IMR-90 (cell line): ENCODE measurements around the gene GCNT2. TPM values are rescaled to one million over a fixed set of nuclear protein-coding genes. Genes with fewer than 3 reads are reported as not detected.

Experiments used
- ATAC-seq: fragments of 200-7000 bp; cut with Tn5 transposase; 2 replicates; pipeline ENCODE4 v1.9.1; 2020; ENCODE audit warnings: low read depth, mild to moderate bottlenecking, moderate library complexity
- BruUV-seq: library from RNA; stranded (reverse); fragments of 400-500 nt; replicated peaks from 2 replicates; lab custom pipeline; 2021; lab: Mats Ljungman, UMichigan
- CTCF ChIA-PET: fragments of 300-600 bp; formaldehyde crosslinking; extraction: SDS; loops from one replicate; lab custom pipeline; 2021; ENCODE audit warnings: antibody characterized with exemption; lab: Yijun Ruan, JAX
- POLR2A ChIA-PET: fragments of 300-600 bp; sonication (Branson Sonifier 250); formaldehyde crosslinking; loops from one replicate; lab custom pipeline; 2022; ENCODE audit warnings: antibody characterized with exemption; ENCODE audit not compliant: unreplicated experiment; lab: Charles Lee
- DNase-seq: peaks from one replicate; pipeline ENCODE4 v3.0.0; 2013
- H2AFZ ChIP-seq: replicated peaks from 2 replicates; pipeline ENCODE3; 2013; ENCODE audit warnings: low read length, mild to moderate bottlenecking; ENCODE audit not compliant: poor library complexity
- H2AK5ac ChIP-seq: 2 replicates; pipeline ENCODE4 v1.6.1; 2013; ENCODE audit warnings: low read depth, low read length, inconsistent platforms
- H2AK9ac ChIP-seq: replicated peaks from 2 replicates; pipeline ENCODE3; 2013; ENCODE audit warnings: mild to moderate bottlenecking, low read depth, low read length, moderate library complexity; ENCODE audit not compliant: poor library complexity
- H2BK120ac ChIP-seq: 2 replicates; pipeline ENCODE4 v1.6.1; 2013; ENCODE audit warnings: low read depth, low read length, inconsistent platforms
- H2BK15ac ChIP-seq: 3 replicates; pipeline ENCODE4 v1.6.1; 2013; ENCODE audit warnings: low read depth, low read length, inconsistent platforms
- H2BK20ac ChIP-seq: 2 replicates; pipeline ENCODE4 v1.6.1; 2013; ENCODE audit warnings: low read depth, mild to moderate bottlenecking, inconsistent platforms, low read length, moderate library complexity
- H2BK5ac ChIP-seq: 2 replicates; pipeline ENCODE4 v1.6.1; 2013; ENCODE audit warnings: mild to moderate bottlenecking, low read depth, low read length, inconsistent platforms; ENCODE audit not compliant: poor library complexity, severe bottlenecking
- H3K14ac ChIP-seq: replicated peaks from 2 replicates; pipeline ENCODE4 v1.6.1; 2013; ENCODE audit warnings: low read depth, low read length, inconsistent platforms
- H3K18ac ChIP-seq: 2 replicates; pipeline ENCODE4 v1.6.1; 2013; ENCODE audit warnings: low read depth, low read length, control low read depth
- H3K23ac ChIP-seq: 2 replicates; pipeline ENCODE4 v1.6.1; 2013; ENCODE audit warnings: low read depth, low read length, inconsistent platforms
- H3K27ac ChIP-seq: 2 replicates; pipeline ENCODE4 v1.5.1; 2013; ENCODE audit warnings: mild to moderate bottlenecking, control low read depth, low read length; ENCODE audit not compliant: insufficient read depth
- H3K27me3 ChIP-seq: 2 replicates; pipeline ENCODE4 v1.6.1; 2013; ENCODE audit warnings: low read length; ENCODE audit not compliant: control insufficient read depth, insufficient read depth
- H3K36me3 ChIP-seq: 2 replicates; pipeline ENCODE4 v1.6.1; 2013; ENCODE audit warnings: low read length, mixed read lengths; ENCODE audit not compliant: control insufficient read depth, insufficient read depth
- H3K4ac ChIP-seq: 2 replicates; pipeline ENCODE4 v1.6.1; 2013; ENCODE audit warnings: low read depth, low read length, inconsistent platforms
- H3K4me1 ChIP-seq: 2 replicates; pipeline ENCODE4 v1.6.1; 2013; ENCODE audit warnings: low read length, mixed read lengths; ENCODE audit not compliant: control insufficient read depth, insufficient read depth
- H3K4me2 ChIP-seq: 2 replicates; pipeline ENCODE4 v1.6.1; 2013; ENCODE audit warnings: low read depth, mild to moderate bottlenecking, control low read depth, low read length, moderate library complexity
- H3K4me3 ChIP-seq: 2 replicates; pipeline ENCODE4 v1.5.1; 2013; ENCODE audit warnings: low read depth, mild to moderate bottlenecking, control low read depth, low read length, moderate library complexity; ENCODE audit not compliant: insufficient read depth
- H3K56ac ChIP-seq: 2 replicates; pipeline ENCODE4 v1.6.1; 2013; ENCODE audit warnings: low read length, inconsistent platforms; ENCODE audit not compliant: insufficient read depth; ENCODE audit errors: extremely low read depth
- H3K79me1 ChIP-seq, 2 experiments: 2 replicates each; pipeline ENCODE4 v1.6.1; 2013; ENCODE audit warnings: low read length in 2 of 2, inconsistent platforms in 1 of 2, low read depth in 1 of 2
- H3K9ac ChIP-seq: 2 replicates; pipeline ENCODE4 v1.6.1; 2013; ENCODE audit warnings: low read depth, low read length, control low read depth
- H3K9me1 ChIP-seq: 2 replicates; pipeline ENCODE4 v1.6.1; 2013; ENCODE audit warnings: low read length, inconsistent platforms; ENCODE audit not compliant: insufficient read depth
- H3K9me3 ChIP-seq: 2 replicates; pipeline ENCODE4 v1.6.1; 2013; ENCODE audit warnings: low read length; ENCODE audit not compliant: control insufficient read depth, insufficient read depth
- H4K20me1 ChIP-seq: 2 replicates; pipeline ENCODE4 v1.6.1; 2013; ENCODE audit warnings: low read length, inconsistent platforms; ENCODE audit not compliant: insufficient read depth
- H4K5ac ChIP-seq: 2 replicates; pipeline ENCODE4 v1.6.1; 2013; ENCODE audit warnings: mild to moderate bottlenecking, low read depth, low read length, control low read depth
- H4K8ac ChIP-seq, 2 experiments: 2 replicates each; pipeline ENCODE4 v1.6.1; 2013; ENCODE audit warnings: low read depth in 2 of 2, low read length in 2 of 2, control low read depth in 1 of 2, inconsistent platforms in 1 of 2
- H4K91ac ChIP-seq: 2 replicates; pipeline ENCODE4 v1.6.1; 2013; ENCODE audit warnings: low read depth, low read length, inconsistent platforms; ENCODE audit not compliant: insufficient read depth
- CTCF ChIP-seq: conservative IDR thresholded peaks from 2 replicates; pipeline ENCODE4 v1.5.1; 2012; ENCODE audit warnings: mild to moderate bottlenecking, low read depth, low read length, improper control_type of control experiment
- WGBS, 2 experiments: methylation state at CpG; one replicate each; pipeline versions ENCODE4 v1.1.5 to v1.1.7; 2013; ENCODE audit warnings: missing lambda C conversion rate in 2 of 2; ENCODE audit not compliant: insufficient read length in 1 of 2; ENCODE audit errors: extremely low coverage in 2 of 2; 5-methylcytosine and 5-hydroxymethylcytosine counted together
- dilution Hi-C: fragments of 300-500 bp; cut with HindIII; formaldehyde crosslinking; loops from one replicate; pipeline ENCODE4 v1.14.3; 2018; ENCODE audit warnings: low sequenced_read_pairs; ENCODE audit not compliant: unreplicated experiment
- in situ Hi-C: fragments of 300-500 bp; cut with MboI; formaldehyde crosslinking; loops from 3 replicates; pipeline ENCODE4 v1.14.3; 2019; ENCODE audit warnings: low sequenced_read_pairs, inconsistent platforms, mixed read lengths
- intact Hi-C: fragments of 100-400 bp; cut with micrococcal nuclease; formaldehyde crosslinking; loops from 2 replicates; pipeline ENCODE4 v1.10.0; 2022
- polyA plus RNA-seq, 3 experiments: library from polyadenylated mRNA; depleted of rRNA; stranded (reverse); fragments of >200 nt; gene quantifications; 2 replicates each; pipeline ENCODE4 v1.2.3, GENCODE V29; 2012; ENCODE audit warnings: low replicate concordance in 1 of 3
- total RNA-seq: library from RNA; depleted of rRNA; stranded (reverse); fragments of >200 nt; gene quantifications from 2 replicates; pipeline ENCODE4 v1.2.3, GENCODE V29; 2012

GCNT2 gene
- total and polyA plus RNA-seq, 2 of the 4 experiments (the other 2 are of a cell fraction), result 0.34 to 0.90 TPM

GRCh38 chr6:10658910-10659698 lies 138.0 kb downstream of the GCNT2 start:
- DNase-seq (no peak), ATAC-seq (no peak; the same call in 1 of the 2 replicates)
- BruUV-seq, result no TSS peak
- Histone ChIP-seq H3K14ac (no peak overlapping the region), H3K36me3 (no peaks in the 10 kb centered on the region), H3K4me3 (peak overlapping the region; percentile 39), H3K4ac (no peak overlapping the region), H2BK20ac (no peak overlapping the region), H2BK5ac (no peak overlapping the region), H4K20me1 (no peaks in the 10 kb centered on the region), H4K5ac (no peak overlapping the region), H3K18ac (no peak overlapping the region), H2AK5ac (no peak overlapping the region), H2BK15ac (no peak overlapping the region), H2AFZ (peak overlapping the region; percentile 51), H3K23ac (no peak overlapping the region), H3K9me3 (no peaks in the 10 kb centered on the region; the same call in 1 of the 2 replicates), H4K8ac (no peak overlapping the region), H3K9me1 (no peaks in the 10 kb centered on the region), H4K91ac (no peak overlapping the region), H3K27ac (no peak overlapping the region), H3K27me3 (no peaks in the 10 kb centered on the region; the same call in 1 of the 2 replicates), H3K9ac (peak overlapping the region; percentile 12; the same call in 1 of the 2 replicates), H3K56ac (no peak overlapping the region), H2BK120ac (no peak overlapping the region), H2AK9ac (peak overlapping the region; percentile 65), H3K4me2 (no peak overlapping the region; the same call in 1 of the 2 replicates), H3K4me1 (no peaks in the 10 kb centered on the region), H3K79me1 (no peaks in the 10 kb centered on the region)
- in situ Hi-C loops (no loop called here), dilution Hi-C loops (no loop called here), intact Hi-C loops (no loop called here)
- ChIA-PET POLR2A (interaction anchor here (0.6 kb wide), 1 partner anchor 1408 kb away, joined by 5 read pairs; no protein-coding TSS in a partner anchor), CTCF (no interaction called here)
- 93% methylated on average over 3 of the region's 24 CpGs; no CpG with 5 or more reads in 1 of the 2 experiments for WGBS, 2 experiments
- TF ChIP-seq CTCF, result no peak
